GM12873 (cell line): ENCODE data around the gene PCP4.

ENCODE experiments used
- TF ChIP-seq, protein P1 (sequence below): IDR thresholded peaks from 2 replicates; pipeline ENCODE4 v1.5.1; 2012; ENCODE audit warnings: low read depth, mild to moderate bottlenecking, moderate library complexity, low read length, control low read depth; ENCODE audit not compliant: insufficient read depth; ENCODE audit errors: missing control alignments

The PCP4 gene

GRCh38 chr21:39867198-39867650 is at the start of gene PCP4:
TSS of gene PCP4 (plus strand) at chr21:39867438. CDS start at chr21:39867502, 64 bp downstream.
- TF ChIP-seq, protein P1, sequence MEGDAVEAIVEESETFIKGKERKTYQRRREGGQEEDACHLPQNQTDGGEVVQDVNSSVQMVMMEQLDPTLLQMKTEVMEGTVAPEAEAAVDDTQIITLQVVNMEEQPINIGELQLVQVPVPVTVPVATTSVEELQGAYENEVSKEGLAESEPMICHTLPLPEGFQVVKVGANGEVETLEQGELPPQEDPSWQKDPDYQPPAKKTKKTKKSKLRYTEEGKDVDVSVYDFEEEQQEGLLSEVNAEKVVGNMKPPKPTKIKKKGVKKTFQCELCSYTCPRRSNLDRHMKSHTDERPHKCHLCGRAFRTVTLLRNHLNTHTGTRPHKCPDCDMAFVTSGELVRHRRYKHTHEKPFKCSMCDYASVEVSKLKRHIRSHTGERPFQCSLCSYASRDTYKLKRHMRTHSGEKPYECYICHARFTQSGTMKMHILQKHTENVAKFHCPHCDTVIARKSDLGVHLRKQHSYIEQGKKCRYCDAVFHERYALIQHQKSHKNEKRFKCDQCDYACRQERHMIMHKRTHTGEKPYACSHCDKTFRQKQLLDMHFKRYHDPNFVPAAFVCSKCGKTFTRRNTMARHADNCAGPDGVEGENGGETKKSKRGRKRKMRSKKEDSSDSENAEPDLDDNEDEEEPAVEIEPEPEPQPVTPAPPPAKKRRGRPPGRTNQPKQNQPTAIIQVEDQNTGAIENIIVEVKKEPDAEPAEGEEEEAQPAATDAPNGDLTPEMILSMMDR: peak; percentile 84

DNA sequence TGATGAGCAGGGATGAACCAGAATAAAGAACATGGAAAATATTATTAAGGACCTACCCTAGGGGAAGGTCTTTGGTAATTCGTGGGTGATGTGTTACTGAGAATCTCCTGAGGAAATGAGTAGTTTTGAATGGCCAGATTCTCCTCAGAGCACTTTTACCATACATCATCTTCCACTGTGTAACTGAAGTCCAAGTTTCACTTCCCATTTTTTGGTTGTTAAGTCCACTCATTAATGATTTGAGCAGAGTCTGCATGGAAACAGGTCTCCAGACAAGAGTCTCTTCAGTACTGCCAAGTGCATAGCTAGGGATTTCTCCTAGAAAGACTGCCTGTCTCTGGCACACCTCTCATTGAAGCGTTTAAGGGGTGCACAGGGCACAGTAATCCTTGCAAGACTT is 48.7 kb upstream of the PCP4 start:
- TF ChIP-seq, protein P1: no peak

- TF ChIP-seq, protein P1: no peak
Measured at GRCh38 chr21:39822042-39822441, 45.2 kb upstream of the PCP4 start.

- TF ChIP-seq, protein P1: no peak
Measured at GRCh38 chr21:39825250-39825649, 42.0 kb upstream of the PCP4 start.

GRCh38 chr21:39834543-39834942 is 32.7 kb upstream of the PCP4 start:
- TF ChIP-seq, protein P1: no peak

DNA sequence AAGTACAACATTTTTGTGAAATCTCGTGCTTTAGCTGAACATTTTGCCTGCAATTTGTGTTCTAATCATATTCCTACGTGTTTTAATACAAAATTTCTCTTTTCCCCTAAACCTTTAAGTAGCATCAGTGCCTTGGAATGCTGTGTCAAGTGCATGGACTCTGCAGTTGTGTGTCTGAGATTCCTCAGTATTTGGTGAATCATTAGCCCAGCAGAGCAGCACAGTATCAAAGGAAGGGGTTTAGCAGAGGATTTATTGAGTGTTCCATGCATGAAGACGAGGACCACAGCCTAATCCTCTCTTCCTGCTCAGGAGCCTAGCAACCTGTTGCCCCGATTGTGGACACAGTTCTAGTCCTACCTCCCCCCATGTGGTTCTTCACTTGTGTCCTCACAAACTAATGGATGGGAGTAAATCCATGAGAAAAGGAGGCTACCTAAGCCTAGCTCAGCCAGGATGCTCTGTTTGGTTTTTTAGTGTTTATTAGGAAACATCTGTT is 29.3 kb upstream of the PCP4 start:
- TF ChIP-seq, protein P1: no peak

DNA sequence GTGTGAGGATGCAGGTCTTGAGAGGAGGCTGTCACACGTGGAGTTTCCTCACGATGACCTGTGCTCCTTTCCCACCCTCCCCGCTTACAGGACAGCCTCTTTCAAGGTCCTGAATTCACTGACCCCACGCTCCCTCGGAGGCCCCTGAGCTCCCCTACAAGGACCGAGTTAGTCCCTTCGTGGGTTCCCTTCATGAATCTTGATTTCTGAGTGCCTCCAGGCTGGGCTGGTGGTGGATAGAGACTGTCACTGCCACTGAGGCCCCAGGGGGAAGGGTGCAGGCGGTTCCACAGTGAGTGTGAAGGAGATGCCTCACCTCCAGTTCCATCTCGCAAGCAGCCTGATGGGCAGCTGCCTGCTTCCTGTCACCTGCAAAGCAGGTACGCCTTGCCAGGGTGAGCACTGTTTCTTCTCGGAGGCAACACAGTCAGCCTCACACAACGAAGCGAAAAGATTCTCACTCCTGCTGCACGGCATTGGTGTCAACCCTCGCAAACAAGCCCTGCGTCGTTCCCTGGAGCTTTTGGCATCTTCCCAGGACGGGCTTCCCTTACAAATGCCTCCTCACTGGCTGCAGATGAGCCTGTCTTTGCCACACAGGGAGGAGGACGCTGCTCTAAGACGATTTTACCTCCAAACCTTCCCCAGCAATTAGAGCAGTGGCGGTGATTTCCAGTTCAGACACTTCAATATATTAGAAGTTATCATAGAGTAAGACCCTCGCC is 26.7 kb upstream of the PCP4 start:
- TF ChIP-seq, protein P1: no peak
